ENCODE measurements around the gene PEPD.

Gene PEPD

GRCh38 chr19:33512580-33513137 lies 8.9 kb downstream of the PEPD start:
- DNase-seq = no peak

- DNase-seq = no peak
Measured at GRCh38 chr19:33512021-33512420, 9.6 kb downstream of the PEPD start.

- no peak for DNase-seq
Measured at GRCh38 chr19:33511346-33511745, 10.2 kb downstream of the PEPD start.

DNA sequence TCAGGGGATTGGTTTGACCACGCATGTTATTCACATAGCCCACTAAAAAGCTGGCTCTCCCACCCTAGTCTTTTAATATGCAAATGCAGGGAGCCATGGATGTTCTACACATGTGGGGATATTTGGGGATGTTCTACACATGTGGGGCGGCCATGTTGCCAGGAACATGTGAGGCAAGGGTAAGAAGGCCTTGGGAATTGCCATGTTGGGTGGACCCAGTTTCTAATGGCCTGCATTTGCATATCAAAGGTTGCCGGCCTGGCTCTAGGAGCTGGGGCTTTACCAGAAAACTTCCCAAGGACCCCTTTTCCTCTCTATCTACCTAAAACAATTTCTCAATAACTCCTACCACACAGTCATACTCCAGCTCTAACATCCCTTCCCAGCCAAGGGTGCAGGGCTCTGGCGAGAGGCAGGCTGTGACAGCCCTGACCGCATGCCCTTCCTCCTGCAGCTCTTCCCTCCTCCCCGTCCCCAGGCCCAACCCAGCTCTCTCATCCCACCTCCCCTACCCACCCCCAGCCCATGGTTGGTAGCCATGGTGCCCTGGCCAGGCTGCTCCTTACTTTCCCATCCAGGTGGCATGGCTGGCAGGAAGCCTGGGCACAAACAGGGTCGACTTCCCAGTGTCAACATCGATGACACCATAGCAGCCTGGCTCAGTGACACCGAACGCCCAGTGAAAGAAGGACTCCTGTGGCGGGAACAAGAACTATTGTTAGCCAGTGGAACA lies 11.0 kb downstream of the PEPD start:
- no peak for DNase-seq

DNA sequence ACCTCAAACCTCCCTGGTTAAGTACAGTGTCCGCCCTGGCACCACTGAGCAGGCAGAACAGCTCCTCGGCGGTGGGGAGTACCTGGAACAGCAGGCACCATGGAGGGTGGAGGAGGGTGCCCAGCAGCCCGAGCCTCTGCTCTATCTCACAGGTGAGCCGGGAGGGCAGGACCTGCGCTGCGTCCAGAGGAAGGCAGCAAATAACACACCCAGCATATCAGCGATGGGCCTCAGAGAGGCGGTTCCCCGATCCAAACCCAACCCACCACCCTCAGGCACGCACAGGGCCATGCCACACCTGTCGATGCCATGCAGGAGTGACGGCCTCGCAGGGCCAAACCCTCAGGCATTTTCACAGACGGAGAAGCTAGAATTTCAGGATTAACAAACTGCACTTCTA lies 11.8 kb downstream of the PEPD start:
- DNase-seq = no peak

DNA sequence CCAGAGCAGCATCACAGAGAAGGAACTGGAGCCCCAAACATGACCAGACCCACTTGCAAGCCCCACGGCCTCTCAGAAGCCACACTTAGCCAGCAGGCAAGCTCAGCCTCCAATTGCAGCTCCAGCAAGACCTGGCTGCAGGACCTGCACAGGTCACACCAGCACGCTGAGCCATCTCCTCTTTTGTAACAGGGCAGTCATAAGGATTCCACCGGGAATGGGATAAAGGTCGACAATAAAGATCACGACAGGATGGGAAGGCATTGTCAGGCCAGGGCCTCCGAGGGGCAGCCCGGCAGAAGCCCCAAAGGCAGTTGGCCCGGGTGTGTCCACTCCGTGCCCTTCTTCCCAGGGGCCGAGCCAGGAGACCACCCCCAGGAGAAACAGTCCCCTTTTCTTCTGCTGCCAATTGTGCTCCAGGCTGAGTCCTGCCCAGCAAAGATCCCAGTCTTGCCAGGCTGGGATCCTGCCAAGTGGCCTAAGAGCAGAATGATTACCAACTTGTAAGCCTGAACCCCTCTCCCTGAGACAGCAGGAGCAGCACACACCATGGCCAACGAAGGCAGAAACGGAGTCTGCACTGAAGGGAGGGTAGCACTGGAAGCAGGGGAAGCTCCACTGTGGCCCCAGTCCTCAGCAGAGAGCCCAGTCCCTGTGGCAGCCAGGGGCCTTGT lies 12.5 kb downstream of the PEPD start:
- DNase-seq = no peak

GRCh38 chr19:33508431-33508830 lies 13.2 kb downstream of the PEPD start:
- DNase-seq = no peak

- no peak for DNase-seq
Measured at GRCh38 chr19:33508009-33508408, 13.6 kb downstream of the PEPD start.

DNA sequence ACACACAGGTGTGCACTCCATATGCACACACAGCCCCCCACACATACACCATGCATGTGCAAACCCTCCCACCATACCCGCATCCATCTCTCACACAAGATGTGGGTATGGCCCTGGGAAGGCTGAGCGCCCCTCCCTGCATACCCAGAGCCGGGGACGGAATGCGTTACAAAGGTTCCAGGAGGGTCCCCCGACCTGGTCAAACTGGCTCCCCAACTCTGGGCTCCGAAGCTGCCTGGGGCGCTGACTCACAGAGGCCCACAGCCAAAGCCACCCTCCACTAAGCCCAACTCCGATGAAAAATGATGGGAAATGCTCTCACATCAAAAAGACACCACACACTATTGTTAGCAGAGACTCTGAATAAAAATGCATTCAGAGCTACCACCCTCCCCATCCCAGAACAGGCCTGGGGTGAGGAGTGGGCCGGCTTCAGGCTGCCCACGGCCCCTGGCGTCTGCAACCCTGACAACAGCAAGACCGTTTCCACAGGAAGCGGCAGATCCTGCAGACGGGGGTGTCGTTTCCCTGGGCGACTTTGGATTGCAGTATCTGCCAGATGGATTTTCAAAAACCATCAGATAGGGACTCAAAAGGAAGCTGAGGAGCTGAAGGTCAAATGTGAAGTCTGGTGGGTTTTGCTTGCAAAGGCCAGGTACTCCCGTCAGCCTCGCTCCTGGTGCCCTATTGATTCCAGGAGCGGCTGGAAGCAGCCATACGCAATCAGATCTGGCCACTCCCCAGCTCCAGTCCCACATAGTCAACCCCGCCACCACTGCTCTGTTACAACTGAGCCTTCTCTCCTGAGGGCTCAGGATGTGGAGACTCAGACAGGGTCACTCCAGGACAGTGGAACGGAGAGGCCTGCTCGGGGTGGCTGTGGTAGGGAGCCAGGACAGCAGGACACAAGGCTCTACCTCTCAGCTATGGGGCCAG lies 14.3 kb downstream of the PEPD start:
- DNase-seq = no peak

- DNase-seq = no peak
Measured at GRCh38 chr19:33506498-33506897, 15.1 kb downstream of the PEPD start.

GRCh38 chr19:33505823-33506222 lies 15.8 kb downstream of the PEPD start:
- no peak for DNase-seq

- DNase-seq = no peak
Measured at GRCh38 chr19:33505148-33505547, 16.4 kb downstream of the PEPD start.

- no peak for DNase-seq
Measured at GRCh38 chr19:33504058-33504444, 17.5 kb downstream of the PEPD start.

DNA sequence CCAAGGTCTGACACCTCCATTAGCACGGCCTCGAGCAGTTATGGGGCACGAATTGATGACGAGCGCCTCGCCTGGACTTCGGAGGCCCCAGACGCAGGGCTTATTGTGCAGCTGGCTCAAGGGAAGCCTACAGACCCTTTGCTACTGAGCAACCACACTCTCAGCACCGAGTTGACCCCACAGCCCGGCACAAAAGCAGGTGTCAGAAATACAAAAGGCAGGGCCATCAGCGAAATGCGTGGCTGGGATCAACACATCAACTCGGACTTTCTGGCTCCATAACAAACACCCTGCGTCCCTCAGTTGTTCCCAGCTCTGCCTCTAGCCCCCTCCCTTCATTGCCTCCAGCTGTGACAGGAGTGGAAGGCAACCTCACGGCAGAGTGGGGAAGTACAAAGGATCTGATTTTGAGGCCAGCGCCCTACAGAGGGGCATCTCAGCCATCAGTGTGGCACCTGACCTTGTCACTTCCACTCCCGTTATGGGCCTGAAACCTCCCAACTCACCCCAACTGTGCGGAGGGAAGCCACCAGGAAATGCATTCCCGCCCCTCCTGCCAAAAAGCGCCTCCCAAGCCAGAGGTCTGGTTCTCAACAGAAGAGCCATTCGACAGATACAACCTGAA lies 18.0 kb downstream of the PEPD start:
- no peak for DNase-seq

- DNase-seq = no peak
Measured at GRCh38 chr19:33503030-33503429, 18.6 kb downstream of the PEPD start.

DNA sequence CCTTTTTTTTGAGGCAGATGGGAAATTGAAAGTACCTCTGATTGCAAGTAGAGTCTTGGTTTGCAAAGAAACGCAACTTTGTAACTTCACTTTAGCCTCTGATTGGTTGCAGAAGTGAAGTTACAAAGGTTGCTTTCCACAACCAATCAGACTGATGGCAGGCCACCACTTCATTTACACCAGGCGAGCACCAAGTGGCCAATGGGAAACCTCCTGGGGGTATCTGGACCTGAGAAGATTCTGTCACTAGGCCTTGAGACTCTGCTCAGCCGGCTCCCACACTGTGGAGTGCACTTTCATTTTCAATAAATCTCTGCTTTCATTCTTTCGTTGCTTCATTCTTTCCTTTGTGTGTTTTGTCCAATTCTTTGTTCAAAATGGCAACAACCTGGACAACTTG lies 19.1 kb downstream of the PEPD start:
- DNase-seq = no peak

- no peak for DNase-seq
Measured at GRCh38 chr19:33501693-33502356, 19.8 kb downstream of the PEPD start.

GRCh38 chr19:33500991-33501390 lies 20.6 kb downstream of the PEPD start:
- no peak for DNase-seq

- DNase-seq = no peak
Measured at GRCh38 chr19:33500586-33500985, 21.0 kb downstream of the PEPD start.

GRCh38 chr19:33499671-33500506 lies 21.7 kb downstream of the PEPD start:
- no peak for DNase-seq

- DNase-seq = no peak
Measured at GRCh38 chr19:33499248-33499647, 22.3 kb downstream of the PEPD start.

Measured in right kidney (tissue), 1 donor.